Effector CD4-positive, alpha-beta T cell (primary cell): ENCODE results near the gene DAZAP1.

Experiments used
- DNase-seq: peaks from one replicate; pipeline ENCODE4 v3.0.0-alpha.2; 2020

Gene DAZAP1

DNA sequence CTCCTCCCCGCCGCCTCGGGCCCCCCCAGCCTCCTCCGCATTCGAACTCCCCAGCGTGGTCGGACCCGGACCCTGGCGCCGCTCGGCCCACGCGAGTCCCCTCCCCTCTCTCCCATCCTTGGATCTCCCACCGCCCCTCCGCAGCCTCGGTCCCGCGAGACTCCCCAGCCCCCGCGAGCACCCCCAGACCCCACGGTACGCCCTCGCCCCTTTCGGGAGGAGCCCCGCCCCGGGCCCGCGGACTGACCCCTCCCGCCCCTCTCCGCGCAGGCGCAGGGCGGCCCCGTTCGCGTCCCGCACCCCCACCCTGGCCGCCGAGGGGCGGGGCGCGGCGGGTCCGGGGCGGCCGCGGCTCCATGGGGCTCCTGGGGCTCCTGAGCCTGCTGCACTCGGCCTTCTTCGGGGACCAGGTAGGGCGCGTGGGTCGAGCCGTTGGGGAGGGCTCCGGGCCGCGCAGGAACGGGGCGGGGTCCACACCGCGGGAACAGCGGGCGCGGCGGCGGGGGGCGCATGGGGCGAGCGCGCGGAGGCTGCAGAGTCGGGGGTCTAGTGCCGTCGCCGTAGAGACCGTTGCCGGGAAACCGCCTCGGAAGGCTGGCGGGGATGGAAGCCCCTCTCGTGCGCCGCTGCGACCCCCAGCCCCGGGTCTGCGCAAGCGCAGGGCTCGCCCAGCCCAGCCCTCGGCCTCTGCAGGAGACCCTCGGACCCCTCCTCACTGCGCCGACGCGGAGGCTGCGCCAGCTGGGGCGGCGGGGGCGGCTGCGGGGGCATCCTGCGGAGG is 38.7 kb downstream of the DAZAP1 start:
- DNase-seq, result no peak

DNA sequence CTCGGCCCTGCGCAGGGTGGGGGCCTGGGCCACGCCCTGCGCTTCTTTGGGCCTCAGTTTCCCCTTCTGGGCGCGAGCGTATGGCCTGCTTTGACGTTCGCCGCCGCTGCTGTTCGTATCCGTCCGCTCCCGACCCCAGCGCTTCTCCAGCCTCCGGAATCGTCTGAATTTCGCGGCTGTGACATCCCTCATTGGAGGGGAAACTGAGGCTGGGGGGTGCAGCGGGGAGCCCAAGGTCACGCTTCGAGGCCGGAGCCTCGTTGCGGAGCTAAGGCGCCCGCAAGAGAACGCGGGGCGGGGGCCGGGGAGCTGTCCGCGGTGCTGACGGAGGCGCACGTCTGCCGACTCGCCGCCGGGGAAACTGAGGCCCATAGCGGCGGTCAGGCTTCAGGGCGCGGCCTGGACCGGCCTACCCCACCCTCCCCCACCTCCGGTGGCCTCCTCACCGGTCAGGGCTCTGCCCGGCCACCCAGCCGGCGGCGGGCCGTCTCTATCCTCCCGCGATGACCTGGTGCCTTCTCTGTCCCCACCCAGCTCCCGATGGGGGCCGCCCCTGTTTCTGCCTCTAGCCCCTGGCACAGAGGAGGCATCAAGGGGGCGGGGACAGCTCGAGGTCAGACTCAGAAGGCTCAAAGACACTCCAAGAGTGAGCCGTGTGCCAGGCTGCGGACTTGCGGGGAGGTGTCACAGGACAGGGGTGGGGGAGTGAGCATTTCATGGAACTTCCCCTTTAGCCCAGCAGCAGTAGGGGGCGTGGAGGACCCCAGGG is 39.5 kb downstream of the DAZAP1 start:
- DNase-seq, result peak; percentile 21

DNA sequence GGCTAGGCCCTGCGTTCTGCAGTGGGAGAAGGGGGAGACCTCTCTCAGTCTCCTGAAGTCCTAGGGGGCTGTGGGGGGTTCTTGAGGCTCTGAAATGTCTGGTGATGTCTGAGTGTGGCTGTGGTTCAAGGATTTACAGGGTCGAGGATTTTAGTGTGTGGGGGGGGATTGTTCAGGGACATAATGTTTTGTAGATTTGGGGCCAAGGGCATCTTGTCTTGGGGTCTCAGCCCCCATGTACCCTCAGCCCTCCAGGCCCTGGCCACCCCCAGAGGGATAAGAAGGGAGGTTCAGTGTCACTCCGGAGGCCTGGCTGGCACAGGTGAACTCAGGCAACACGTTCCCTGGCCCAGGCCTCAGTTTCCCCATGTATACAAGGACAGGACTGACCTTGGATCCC is 40.1 kb downstream of the DAZAP1 start:
- no peak for DNase-seq

DNA sequence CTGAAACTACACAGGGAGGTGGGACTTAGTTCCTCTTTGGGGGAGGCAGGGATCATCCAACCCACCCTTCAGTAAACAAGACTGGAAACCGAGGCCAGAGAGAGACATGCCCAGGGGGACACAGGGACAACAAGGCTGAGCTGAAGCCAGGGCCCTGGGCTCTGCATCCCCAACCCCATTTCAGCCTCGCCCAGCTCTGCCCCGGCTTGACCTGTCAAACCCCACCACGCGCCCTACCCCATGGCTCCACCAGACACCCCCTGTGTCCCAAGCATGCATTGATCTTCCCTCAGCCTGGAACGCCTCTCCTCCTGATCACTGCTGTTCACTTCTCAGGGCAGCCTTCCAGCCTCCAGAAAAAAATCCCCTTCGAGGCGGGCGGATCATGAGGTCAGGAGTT is 40.6 kb downstream of the DAZAP1 start:
- DNase-seq, result no peak

DNA sequence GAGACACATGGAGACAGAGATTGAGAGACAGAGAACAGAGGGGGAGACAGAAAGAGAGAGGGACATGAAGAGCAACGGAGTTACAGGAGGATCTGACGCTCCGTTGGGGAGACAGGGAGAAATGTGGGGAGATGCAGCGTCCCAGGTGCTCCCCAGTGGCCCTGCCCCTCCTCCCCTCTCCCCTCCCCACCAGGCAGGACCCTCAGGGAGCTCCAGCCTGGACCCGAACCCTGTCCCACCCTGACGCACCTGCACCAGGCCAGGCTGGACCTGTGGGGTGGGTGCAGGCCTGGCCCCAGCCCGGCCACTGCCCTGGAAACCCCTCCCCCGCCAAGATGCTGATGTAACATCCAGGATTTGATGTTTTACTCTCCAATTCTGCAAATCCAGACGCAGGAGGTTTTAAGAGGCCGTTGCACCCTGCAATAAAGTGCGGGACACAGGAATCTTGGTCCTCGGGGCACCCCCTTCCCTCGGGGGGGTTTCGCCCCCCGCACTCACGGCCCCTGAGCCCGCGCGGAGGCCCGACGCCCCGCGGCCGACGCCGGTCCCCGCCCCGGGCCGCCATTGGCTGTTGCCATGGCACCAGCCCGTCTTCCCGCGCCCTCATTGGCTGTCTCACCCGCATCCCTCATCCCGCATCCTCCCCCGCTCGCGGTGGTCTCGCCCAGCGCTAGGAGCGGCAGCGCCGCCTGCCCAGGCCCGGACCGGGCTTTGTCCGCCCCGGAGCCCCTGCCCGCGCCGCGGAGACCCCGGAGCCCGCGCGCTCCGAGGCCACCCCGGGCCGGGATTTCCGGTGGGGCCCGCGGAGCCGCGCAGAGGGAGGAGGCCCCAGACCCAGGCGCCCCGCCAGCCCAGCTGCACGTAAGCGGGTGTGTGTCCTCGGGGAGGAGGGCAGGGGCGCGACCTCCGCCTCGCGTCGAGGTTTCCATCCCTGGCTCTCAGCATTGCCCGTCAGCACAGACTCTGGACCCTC is 42.4 kb downstream of the DAZAP1 start, which contains the start of gene APC2:
Gene APC2 (plus strand): TSS at position 655 of the 976 bp plus-strand sequence. CDS start 2,881 bp downstream, outside the sequence.
- no peak for DNase-seq

DNA sequence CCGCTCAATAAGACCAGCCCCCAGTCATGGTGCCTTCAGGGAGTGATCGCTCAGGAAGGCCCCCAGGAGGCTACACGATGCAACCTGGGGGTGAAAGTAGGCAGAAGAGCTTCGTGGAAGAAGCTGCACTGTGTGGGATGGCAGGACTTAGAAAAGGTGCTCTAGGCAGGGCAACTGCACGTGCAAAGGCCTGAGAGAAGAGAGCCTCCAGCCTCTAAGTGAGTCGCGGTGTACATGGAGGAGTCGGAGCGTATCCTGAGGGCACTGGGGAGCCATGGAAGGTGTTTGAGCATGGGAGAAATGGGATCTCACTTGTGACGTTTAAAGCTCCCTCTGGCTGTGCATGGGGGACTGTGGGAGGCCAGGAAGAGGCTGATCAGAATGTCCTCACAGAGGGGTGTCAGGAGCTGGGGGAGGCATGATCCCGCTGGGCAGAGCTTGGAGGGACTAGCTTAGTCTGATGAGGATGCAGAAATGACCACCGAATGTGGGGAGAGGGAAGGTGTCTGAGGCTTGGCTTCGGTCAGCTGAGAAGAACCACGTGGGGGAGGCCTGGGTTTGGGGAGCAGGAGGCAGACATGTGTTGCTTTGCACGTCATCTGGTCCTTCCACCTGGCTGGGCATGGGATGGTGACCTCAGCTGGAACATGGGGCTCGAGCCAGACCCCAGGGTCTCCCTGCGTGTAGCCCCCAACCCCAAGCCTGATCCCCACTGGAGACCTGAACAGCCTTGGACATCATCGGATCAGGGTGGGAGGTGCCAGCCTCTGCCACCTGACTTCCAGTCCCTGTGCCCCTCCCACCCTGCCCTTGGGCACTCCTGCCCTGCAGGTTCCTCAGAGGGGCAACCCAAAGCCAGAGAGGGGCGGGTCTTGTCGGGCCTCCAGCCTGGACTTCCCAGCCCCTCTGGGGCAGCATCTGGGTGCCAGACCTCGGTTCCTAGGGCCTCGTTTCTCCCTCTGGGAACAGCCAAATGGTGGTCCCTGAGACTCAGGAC is 43.6 kb downstream of the DAZAP1 start:
- no peak for DNase-seq

DNA sequence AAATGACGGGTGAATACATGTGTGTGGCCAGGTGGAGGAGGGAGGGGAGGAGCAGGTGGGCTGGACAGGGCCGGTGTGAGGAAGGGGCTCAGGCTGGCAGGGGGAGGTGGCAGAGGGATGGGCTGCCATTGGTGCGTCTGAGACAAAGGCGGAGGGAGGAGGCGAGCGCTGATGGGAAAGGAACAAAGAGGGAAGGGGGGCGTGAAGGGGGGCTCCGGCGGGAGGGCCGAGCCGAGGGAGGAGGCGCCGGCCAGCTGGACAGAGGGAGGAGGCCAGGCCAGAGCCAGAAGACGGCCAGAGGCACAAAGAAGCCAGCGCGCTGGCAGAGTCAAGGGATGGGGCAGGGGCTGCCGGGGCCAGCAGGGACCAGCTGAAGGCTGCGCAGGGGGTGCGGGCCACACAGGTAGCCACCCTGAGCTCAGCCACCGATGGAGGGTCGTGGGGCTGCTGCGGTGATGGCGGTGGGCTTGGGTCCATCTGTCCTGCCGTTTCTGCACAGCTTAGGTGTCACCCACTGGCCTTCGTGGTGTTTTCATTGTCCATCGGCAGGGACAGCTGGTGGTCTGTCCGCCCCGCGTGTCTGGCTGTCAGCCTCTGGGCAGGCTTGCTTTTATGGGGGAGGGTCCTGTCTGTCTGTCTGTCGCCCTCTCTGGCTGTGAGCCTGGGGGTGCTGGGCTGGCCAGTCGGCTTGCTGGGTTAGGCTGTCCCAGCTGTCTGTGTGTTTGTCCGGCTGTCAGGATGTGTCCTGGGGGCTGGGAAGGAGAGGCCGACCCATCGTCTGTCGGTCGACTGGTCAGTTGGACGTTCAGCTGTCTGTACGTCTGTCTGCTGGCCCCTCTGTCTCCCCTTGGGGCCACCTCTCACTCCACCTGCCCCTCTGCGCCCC is 44.8 kb downstream of the DAZAP1 start:
- DNase-seq, result no peak

DNA sequence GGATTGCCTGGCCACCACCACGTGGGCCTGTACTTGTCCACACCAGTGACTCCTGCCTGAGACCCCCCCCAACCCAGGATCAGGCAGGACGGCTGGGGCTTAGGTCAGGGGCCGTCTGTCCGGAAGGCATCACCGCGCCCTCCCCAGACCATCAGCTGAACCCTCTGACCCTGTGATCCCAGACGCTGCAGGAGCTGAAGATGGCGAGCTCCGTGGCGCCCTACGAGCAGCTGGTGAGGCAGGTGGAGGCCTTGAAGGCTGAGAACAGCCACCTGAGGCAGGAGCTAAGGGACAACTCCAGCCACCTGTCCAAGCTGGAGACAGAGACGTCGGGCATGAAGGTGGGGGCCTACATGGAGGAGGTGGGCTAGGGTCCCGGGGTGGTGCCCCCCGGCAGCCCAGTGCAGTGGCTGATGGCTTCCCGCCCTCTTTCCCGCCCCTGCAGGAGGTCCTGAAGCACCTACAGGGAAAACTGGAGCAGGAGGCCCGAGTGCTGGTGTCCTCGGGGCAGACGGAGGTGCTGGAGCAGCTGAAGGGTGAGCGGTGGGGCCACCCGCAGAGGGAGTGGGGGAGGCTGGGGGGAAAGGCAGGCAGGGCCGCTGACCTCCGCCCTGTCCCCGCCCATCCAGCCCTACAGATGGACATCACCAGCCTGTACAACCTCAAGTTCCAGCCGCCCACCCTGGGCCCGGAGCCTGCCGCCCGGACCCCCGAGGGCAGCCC is 45.6 kb downstream of the DAZAP1 start:
- no peak for DNase-seq

DNA sequence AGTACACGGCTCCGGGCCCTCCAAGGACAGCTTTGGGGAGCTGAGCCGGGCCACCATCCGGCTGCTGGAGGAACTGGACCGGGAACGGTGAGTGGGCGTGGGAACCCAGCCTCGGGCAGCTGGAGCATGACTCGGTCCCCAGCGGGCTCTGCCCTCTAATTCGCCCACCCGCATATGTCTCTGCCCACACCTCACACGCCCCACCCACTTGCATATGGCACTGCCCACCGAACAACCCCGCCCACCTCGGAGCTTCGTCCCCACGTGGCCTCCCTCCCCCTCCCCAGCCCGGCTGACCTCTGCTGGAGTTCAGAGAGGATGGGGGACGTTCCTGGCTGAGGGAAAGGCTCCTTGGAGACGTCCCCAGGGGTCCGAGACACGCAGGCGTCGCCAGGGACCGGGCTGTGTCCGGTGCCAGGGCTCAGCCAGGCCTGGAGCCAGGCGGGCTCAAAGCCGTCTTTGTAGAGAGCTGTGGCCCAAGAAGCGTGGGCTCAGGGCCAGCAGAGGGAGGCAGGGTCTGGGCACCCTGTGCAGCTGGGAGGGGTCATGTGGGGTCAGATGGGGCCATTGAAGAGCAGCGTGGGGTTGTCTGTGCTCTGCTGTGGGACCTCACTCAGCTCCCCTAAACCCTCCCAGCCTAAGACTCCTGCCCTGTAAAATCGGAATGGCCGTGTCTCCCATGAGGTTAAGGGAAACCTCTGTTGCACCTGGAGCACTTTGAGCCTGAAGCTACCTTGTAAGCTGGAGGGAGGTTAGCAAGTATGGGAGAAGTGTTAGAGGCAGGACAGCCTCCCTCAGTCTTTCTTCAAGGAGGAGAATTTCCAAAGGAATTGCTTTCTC is 46.4 kb downstream of the DAZAP1 start:
- DNase-seq, result no peak

DNA sequence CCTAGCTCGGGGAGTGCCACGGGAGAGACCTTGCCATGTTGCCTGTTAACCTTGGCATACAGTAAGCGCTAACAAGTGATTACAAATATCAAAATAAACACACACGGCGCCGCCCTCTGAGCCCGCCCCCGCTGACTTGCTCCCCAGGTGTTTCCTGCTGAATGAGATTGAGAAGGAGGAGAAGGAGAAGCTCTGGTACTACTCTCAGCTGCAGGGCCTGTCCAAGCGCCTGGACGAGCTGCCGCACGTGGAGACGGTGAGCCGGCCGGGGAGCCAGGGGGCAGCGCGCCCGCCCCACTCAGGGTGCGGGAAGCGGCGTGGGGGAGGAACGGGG is 47.6 kb downstream of the DAZAP1 start:
- DNase-seq, result no peak

DNA sequence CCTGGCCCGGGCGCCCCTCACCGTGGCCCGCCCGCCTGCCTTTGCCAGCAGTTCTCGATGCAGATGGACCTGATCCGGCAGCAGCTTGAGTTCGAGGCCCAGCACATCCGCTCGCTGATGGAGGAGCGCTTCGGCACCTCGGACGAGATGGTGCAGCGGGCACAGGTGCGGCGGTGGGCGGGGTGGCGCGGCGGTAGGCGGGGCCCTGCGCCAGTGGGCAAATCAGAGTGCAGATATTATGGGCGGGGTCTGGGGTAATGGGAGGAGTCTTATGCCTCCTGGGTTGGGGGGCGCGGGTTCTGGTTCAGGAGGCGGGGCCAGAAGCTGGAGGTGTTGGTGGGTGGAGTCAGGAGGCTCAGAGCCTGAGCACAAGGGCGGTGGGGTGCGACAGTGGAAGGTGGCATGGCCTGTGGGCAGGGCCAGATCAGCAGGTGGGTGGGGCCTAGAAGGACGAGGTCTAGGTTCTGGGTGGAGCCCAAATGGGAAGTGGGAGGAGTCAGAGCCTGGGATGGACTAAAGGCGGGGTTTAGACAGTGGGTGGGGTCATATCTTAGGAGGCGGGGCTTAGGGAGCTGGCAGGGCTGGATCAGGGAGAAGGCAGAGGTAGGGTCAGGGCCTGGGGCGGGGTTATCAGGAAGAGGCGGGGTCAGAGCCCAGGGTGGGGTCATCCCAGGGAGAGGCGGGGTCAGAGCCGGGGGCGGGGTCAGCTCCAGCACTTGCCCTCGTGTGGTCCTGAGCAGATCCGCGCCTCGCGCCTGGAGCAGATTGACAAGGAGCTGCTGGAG is 48.1 kb downstream of the DAZAP1 start:
- DNase-seq, result peak; percentile 30

DNA sequence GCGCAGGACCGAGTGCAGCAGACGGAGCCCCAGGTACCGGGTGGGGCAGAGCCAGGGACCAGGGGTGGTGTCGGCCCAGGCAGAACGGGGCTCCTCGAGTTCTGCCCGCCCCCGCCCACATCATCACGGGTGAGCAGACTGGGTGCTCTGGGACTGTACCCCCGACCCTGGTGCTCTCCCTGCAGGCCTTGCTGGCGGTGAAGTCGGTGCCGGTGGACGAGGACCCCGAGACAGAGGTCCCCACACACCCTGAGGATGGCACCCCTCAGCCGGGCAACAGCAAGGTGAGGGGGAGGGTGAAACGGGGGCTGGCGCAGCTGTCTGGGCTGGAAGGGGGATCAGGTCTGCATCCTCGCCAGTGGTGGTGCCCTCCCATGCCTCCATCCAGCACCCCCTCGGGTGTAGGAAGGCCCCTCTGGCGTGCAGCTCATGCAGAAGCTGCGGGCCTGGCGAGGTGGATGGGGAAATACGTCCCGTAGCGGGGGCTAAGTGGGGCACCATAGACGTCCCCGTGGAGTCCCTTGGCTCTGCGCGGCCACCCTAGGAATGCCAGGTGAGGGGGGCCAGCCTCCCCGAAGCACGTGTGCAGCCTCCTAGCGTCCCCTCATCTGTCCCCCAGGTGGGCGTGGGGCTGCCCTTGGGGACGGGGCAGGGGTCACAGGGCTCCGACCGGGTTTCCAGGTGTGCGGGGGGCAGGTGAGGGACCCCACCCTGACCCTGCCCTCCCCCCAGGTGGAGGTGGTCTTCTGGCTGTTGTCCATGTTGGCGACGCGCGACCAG is 48.9 kb downstream of the DAZAP1 start:
- no peak for DNase-seq

DNA sequence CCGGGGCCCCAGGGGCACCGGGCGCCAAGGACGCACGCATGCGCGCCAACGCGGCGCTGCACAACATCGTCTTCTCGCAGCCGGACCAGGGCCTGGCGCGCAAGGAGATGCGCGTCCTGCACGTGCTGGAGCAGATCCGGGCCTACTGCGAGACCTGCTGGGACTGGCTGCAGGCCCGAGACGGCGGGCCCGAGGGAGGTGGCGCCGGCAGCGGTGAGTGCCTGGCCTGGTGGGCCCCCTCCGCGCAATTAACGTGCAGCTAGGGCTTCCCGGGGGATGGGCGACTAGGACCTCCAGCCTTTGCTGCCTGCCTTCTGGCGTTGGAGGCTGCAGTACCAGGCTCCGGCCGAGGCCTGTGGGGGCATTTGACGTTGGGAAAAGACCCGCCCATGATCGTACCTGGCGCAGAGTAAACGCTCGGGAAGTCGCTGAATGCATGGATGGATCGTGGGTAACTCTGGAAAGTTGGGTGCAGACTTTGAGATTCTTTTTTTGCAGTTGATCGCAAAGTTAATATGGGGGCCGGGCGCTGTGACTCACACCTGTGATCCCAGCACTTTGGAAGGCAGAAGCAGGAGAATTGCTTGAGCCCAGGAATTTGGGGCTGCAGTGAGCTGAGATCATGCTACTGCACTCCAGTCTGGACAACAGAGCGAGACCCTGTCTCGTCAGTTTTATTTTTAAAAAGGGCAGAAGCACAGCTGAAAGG is 49.8 kb downstream of the DAZAP1 start:
- DNase-seq, result no peak

DNA sequence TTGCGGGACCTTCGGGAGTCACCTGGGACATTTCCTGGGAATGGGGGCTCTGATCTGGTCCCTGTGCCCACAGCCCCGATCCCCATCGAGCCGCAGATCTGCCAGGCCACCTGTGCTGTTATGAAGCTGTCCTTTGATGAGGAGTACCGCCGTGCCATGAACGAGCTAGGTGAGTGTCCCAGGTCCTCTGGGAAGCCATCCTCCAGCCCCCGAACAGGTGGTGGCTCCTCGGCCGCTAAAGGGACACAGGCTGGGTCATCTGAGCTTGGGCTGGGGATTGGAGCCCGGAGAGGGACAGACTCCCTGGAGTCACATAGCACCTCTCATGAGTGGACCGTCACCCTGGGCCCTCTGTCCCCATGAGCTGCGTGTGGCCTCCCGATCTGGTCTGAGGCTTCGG is 50.5 kb downstream of the DAZAP1 start:
- no peak for DNase-seq

DNA sequence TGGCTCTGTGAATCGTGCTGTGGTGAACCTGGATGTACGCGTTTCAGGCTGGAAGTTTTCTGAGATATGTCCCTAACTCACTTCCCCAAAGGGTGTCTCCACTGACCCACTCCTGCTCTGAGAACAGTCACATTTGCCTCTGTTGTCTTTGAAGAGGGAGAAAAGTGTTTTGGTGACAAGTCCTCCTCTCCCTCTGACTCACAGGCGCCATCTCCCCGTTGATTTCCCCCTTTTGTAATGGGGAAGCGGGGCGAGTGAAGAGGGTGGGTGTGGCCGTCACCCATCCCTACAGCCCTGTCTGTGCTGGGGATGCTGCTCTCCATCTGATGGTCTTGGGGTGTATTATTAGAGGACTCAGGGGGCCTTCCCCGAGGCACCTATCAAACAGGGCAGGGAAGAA is 52.1 kb downstream of the DAZAP1 start:
- no peak for DNase-seq
